HG03175 (cell line): ENCODE data around the gene SELENOM.

Experiments
- ATAC-seq: cut with Tn5 transposase; IDR thresholded peaks from one replicate; pipeline ENCODE4 v1.9.1; 2021; ENCODE audit warnings: mild to moderate bottlenecking, moderate library complexity; ENCODE audit not compliant: unreplicated experiment

Gene SELENOM

GRCh38 chr22:31093086-31093850, 14.1 kb downstream of the SELENOM start:
- ATAC-seq = no peak

- no peak for ATAC-seq
Measured at GRCh38 chr22:31092161-31092560, 15.2 kb downstream of the SELENOM start.

GRCh38 chr22:31091106-31091975, 16.0 kb downstream of the SELENOM start:
- ATAC-seq = no peak

GRCh38 chr22:31090217-31091085, 16.9 kb downstream of the SELENOM start:
- ATAC-seq = no peak

GRCh38 chr22:31089160-31090100, 17.9 kb downstream of the SELENOM start:
- no peak for ATAC-seq

GRCh38 chr22:31088233-31088986, 19.0 kb downstream of the SELENOM start:
- no peak for ATAC-seq

GRCh38 chr22:31087744-31088215, 19.6 kb downstream of the SELENOM start:
- no peak for ATAC-seq

- ATAC-seq = no peak
Measured at GRCh38 chr22:31086703-31087330, 20.6 kb downstream of the SELENOM start.

- ATAC-seq = no peak
Measured at GRCh38 chr22:31085928-31086327, 21.4 kb downstream of the SELENOM start.

- ATAC-seq = no peak
Measured at GRCh38 chr22:31085493-31085824, 21.9 kb downstream of the SELENOM start.

- ATAC-seq = peak; percentile 72
Measured at GRCh38 chr22:31084811-31085492, 22.4 kb downstream of the SELENOM start.

- ATAC-seq = no peak
Measured at GRCh38 chr22:31083923-31084810, 23.2 kb downstream of the SELENOM start.

- ATAC-seq = no peak
Measured at GRCh38 chr22:31083377-31083768, 24.0 kb downstream of the SELENOM start.

GRCh38 chr22:31082606-31083376, 24.6 kb downstream of the SELENOM start:
- ATAC-seq = no peak

GRCh38 chr22:31081963-31082605, 25.3 kb downstream of the SELENOM start:
- ATAC-seq = no peak
